Stimulated activated CD4-positive, alpha-beta T cell treated with anti-CD3 and anti-CD28 coated beads, TNF-alpha, amount 100 ng/mL, for 4 hours (primary cell): Measurements from ENCODE around the gene RIPPLY3.
"Not testable (repeated sequence)": the region's sequence is repeated elsewhere in the genome, so short reads cannot be mapped to it uniquely, and the experiment has no call there.

Experiments
- DNase-seq, 3 experiments: peaks; one replicate each; pipeline ENCODE4 v3.0.0-alpha.2; 2020; ENCODE audit warnings: low read depth in 3 of 3

The RIPPLY3 gene

DNA sequence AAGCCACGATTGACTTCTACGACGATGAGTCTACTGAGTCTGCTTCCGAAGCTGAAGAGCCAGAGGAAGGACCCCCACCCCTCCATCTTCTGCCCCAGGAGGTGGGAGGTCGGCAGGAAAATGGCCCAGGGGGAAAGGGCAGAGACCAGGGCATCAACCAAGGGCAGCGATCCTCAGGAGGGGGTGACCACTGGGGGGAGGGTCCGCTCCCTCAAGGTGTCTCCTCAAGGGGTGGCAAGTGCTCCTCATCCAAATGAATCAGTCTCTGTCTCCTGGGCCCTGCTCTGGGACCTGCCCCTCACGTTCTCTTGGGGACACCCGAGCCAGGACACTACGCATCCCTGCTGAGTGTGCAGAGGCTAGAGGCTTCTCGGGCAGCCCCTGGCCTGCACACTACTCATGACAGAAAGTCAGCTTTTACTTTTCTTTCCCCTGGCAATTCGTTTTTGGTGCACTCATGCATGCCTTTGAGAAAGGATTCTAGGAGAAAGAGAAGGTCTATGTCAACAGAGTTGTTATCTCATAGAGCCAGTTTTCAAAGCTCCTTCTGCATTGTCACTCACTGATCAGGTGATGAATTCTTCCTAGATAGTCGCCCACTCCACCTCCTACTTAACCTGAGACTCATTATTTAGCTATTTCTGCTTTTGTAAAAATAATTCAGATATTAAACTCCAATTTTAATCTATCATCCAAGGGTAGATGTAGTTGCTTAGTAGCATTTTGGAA, 11.6 kb downstream of the RIPPLY3 start:
- no peak for DNase-seq

GRCh38 chr21:37026499-37026898, 20.0 kb downstream of the RIPPLY3 start:
- DNase-seq: no peak

DNA sequence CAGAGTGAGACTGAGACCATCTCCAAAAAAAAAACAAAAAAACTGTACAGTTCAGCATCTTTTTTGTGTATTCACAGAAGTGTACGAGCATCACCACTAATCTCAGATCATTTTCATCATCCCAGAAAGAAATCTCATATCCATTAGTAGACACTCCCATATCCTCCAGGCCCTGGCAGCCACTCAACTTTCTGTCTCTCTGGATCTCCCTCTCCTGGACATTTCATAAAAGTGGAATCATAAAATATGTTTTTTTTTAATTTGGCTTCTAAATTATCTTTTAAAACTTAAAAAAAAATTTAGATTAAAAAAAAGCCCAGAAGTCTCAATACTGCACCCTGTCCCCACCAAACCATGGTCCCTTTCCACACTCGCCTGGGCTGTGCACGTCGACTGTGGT, 22.1 kb downstream of the RIPPLY3 start:
- no peak for DNase-seq

GRCh38 chr21:37030864-37031263, 24.4 kb downstream of the RIPPLY3 start:
- no peak for DNase-seq

DNA sequence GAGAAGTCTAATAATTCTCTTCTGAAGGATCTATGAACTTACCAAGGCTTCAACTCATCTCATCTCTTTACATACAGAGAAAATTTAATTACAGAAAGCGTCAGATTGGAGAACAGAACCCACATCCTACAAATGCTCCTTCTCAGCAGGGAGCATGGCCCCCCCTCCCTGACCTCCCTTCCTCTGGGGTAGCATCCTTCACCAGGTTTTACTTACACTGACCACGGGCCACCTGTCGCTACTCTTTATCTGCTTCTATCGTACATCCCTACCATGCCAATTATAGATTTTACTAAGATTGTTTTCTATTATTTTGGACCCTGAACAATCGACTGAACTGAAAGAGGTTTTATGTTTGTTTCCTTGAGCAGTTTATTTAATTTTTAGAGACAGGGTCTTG, 25.8 kb downstream of the RIPPLY3 start:
- DNase-seq: no peak

DNA sequence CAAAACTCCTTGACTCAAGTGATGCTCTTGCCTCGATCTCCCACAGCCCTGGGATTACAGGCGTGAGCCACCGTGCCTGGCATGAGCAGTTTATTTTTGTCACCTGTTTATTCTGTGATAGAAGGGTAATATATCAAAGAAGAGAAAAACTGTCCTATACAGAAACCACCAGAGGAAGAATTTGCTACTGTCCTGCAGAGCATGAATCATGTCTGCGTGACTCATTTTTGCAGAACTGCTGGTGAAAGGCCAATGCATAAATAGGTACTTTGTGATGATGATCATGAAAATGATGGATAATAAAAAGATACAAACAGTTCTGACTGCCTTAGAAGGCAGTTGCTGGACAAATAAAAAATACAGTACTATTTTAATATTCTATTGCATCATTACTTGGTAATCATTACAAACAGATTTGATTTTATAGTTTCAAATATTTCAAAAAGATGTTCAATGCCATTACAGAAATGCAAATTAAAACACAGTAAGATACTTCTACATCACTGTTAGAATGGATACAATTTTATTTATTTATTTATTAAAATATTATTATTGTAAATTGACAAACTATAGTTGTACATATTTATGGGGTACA, 26.5 kb downstream of the RIPPLY3 start:
- DNase-seq: no peak

DNA sequence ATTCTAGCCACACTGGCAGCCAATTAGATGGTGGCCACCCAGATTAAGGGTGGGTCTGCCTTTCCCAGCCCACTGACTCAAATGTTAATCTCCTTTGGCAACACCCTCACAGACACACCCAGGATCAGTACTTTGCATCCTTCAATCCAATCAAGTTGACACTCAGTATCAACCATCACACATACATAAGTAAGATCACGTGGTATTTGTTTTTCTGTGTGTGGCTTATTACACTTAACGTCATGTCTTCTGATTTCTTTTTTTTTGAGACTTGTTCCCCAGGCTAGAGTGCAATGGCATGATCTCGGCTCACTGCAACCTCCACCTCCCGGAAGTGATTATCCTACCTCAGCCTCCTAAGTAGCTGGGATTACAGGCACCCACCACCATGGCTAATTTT, 27.9 kb downstream of the RIPPLY3 start:
- DNase-seq: not testable (repeated sequence)

GRCh38 chr21:37036177-37036576, 29.7 kb downstream of the RIPPLY3 start:
- DNase-seq: no peak

DNA sequence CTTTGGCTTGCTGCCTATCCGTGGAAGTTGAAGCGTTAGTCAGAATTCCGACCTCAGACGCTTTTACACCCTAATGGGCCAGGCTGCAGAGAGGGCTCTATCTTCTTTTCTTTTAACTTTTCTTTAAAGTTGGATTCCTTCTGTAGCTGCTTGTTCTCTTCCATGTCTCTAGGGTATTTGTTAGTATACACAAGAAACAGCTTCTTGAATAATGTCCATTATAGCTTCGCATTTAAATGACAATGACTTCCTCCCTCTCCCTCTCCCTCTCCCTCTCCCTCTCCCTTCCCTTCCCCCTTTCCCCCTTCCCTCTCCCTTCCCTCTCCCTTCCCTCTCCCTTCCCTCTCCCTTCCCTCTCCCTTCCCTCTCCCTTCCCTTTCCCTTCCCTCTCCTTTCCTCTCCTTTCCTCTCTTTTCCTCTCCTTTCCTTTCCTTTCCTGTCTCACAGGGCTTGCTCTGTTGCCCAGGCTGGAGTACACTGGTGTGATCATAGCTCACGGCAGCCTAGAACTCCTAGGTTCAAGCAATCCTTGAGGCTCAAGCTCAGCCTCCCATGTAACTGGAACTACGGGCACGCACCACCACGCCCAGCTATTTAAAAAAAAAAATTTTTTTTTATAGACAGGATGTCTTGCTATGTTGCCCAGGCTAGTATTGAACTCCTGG, 33.0 kb downstream of the RIPPLY3 start:
- no peak for DNase-seq

GRCh38 chr21:37040212-37040611, 33.7 kb downstream of the RIPPLY3 start:
- no peak for DNase-seq

DNA sequence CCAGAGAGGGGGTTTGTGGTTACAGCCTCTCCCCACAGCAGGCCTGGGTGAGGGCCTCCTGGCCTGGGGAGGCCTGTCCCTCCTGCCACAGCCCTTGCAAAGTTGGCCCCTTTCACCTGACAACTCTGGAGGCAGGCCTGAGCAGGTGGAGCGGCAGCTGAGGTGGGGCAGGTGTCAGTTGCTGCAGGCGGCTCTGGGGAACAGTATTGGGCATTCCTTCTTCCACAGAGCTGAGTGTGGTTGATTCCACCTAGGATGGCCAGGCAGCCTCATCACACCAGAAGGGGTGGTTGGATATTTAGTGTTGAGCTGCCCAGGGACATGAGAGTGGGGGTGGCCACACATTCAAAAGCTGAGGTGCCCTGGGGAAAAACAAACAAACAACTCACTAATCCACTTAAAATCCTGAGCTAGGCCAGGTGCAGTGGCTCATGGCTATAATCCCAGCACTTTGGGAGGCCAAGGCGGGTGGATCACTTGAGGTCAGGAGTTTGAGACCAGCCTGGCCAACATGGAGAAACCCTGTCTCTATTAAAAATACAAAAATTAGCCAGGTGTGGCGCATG, 35.3 kb downstream of the RIPPLY3 start:
- no peak for DNase-seq

DNA sequence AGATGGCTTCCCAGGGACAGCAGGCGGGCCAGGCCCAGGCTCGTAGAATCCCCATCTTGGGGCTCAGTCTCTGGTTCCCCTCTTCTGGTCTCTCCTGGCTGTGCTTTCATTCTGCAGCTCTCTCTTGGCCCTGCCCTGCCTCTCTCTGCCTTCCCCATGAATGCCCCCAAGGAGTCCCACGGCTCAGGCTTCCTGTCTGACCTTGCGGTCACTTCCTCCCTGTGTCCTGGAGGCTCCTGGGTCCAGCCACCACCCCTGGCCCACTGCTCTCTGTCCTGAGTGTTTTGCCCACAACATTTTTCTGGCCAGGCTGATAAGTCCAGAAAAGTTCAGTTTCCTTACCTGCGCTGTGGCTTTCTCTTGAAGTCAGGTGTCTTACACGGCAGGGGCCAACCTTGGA, 37.3 kb downstream of the RIPPLY3 start:
- DNase-seq: no peak

GRCh38 chr21:37044643-37045042, 38.1 kb downstream of the RIPPLY3 start:
- DNase-seq: no peak

- DNase-seq: no peak
These were observed 38.6 kb downstream of the RIPPLY3 start for GRCh38 chr21:37045149-37045548.

DNA sequence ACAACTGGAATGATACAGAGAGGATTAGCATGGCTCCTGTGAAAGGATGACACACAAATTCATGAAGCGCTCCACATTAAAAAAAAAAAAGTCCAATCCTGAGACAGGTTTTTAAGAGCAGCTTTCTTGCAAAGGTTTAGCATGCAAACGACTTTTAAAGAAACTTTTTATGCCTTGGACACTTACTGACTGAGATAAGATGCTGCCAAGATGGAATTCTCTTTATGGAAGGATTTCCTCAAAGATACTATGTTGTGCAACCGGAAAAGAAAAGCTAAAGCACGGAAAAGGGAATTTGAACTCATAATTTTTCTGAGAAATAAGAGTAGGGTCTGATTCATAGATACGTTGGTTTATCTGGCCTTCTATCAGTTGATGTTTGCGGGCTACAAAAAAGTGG, 39.1 kb downstream of the RIPPLY3 start:
- DNase-seq: no peak

GRCh38 chr21:37047079-37047478, 40.6 kb downstream of the RIPPLY3 start:
- DNase-seq: no peak

- DNase-seq: not testable (repeated sequence)
These were observed 43.2 kb downstream of the RIPPLY3 start for GRCh38 chr21:37049741-37050140.

DNA sequence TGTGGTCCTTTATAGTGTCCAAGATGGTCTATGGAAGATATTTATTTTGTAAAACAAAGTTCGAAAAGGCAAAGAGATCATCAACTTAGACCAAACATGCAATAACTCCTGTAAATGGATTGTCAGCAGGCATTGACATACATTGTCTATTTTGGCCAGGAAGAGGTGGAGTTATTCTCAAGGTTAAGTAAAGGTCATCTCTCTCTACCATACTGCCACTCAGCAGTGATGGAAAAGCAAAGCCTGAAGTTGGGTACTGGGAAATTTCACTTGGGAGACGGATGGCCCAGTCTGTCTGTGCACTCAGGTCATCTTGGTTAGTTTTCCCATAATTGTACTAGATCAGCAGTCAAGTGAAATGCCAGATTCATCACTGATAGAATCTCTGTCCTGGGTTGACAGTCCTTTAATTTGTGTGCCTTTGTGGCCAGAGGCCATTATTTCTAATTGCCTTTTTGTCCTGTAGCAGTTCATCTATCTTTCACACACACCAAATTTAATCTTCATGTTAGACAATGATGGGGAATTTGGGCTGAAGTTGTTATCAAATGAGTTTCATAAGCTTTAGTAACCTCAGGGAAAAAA, 48.9 kb downstream of the RIPPLY3 start:
- DNase-seq: no peak

- no peak for DNase-seq
These were observed 51.1 kb downstream of the RIPPLY3 start for GRCh38 chr21:37057614-37058013.

GRCh38 chr21:37058261-37058660, 51.8 kb downstream of the RIPPLY3 start:
- DNase-seq: no peak

GRCh38 chr21:37059181-37059580, 52.7 kb downstream of the RIPPLY3 start:
- no peak for DNase-seq

- DNase-seq: no peak
These were observed 53.8 kb downstream of the RIPPLY3 start for GRCh38 chr21:37060296-37060695.
